Activated CD8-positive, alpha-beta memory T cell treated with anti-CD3 and anti-CD28 coated beads for 4 hours (primary cell): Measurements from ENCODE around the gene TPPP3.

Source experiments
- DNase-seq, 2 donors: peaks; one replicate each; pipeline ENCODE4 v3.0.0-alpha.2; 2020; ENCODE audit warnings: low read depth in 2 of 2

TPPP3 gene

DNA sequence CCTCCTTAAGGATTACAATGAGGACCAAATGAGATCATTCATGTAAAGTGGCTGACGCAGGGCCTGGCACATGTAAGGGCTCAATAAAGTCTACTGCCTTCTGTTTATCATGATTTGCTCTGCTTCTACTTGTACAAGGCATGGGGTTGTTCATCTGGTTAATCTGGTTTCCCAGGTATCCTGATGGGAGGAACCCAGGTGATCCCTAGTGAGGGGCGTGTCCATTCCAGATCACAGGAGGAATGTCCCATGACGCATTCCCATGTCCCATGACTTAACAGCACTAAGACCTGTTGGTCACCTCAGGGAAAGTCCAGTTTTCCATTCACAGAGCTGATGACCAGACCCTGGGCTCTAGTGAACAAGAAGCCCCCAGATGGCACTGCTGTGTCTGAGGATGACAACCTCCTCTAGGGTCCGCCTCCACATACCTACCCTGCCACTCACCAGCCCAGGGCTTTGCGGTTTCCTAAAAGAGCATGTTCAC is 11.5 kb upstream of the TPPP3 start:
- no peak for DNase-seq

GRCh38 chr16:67403976-67404555 is 10.8 kb upstream of the TPPP3 start:
- no peak for DNase-seq

DNA sequence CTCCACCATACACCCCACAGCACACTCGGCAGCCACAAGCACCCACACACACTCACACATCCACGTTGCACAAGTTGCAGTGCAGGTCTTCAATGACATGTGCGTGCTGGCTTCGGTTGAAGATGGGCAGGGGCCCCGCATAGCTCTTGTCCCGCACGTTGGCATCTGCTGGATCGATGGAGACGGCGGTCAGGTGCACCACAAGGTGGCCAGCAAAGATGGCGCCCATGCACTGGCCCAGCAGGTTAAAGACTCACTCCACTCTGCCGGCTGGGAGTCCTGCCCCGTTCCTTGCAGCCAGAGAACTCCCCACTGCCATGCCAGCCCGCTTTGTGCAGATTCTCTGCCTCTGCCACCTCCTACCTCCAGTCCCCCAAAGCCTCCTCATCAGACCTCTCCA is 7.6 kb upstream of the TPPP3 start:
- DNase-seq = no peak

DNA sequence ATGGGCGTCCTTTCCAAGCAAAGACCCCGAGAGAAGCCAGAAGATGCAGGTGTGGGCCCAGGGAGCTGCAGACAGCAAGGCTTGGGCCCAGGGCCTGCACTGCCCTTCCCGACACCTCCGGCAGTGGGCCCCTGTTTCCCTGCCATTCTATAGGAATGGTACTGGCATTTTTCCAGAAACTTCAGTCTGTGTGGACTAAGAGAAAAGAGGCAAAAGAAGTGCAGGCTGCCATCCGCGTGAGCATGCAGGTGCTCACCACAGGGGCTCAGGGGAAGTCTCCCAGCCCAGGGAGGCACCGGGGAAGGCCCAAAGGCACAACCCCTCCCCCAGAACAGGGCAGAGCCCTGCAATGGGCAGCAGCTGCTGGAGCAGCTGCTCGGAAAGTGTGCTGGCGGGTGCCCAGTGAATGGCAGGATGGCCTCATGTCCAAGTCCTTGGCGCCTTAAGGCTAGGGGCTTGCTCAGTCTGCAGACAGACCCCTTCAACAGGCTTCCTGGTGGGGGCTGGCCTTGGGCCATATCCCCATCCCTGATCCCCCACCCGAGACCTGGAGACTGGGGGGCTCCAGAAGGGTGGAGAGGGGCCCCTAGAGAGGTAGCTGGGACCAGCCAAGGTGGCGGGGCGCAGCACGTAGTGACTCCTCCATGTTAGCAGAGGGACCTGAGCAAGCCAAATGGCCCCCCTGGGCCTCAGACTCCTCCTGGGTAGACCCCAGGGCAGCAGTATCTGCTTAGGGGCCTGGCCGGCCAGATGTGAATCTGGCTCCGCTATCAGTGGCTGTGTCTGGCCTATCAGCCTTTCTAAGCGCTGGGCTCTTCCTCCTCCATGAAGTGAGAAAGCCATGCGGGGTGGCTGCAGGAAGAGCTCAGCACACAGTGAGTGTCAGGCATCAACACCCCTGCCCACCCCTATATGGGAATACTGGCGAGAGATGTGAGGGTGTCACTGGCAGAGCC is 6.7 kb upstream of the TPPP3 start:
- no peak for DNase-seq

DNA sequence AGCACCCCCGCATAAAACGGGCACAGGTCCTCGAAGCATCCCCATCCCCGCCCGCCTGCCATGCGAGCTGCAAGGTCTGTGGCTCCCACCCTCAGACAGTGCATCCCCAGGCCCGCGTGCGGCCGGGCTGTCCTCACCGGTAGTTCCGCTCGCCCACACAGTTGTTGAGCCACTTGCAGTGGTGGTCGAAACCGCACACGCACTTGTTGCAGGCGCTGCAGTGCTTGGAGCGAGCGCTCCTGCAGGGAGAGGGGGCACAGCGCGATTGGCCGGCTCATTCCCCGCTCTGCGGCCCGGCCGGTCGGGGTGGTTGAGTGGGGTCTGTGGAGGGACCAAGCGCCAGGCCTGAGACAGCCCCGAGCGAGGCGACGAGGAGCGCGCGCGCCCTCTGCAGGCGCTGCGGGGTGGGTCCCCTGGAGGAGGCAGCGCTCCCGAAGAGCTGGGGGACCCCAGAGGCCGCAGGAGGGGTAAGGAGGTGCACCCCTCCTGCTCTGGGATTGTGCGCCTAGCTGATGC is 6.0 kb upstream of the TPPP3 start:
- DNase-seq = no peak

DNA sequence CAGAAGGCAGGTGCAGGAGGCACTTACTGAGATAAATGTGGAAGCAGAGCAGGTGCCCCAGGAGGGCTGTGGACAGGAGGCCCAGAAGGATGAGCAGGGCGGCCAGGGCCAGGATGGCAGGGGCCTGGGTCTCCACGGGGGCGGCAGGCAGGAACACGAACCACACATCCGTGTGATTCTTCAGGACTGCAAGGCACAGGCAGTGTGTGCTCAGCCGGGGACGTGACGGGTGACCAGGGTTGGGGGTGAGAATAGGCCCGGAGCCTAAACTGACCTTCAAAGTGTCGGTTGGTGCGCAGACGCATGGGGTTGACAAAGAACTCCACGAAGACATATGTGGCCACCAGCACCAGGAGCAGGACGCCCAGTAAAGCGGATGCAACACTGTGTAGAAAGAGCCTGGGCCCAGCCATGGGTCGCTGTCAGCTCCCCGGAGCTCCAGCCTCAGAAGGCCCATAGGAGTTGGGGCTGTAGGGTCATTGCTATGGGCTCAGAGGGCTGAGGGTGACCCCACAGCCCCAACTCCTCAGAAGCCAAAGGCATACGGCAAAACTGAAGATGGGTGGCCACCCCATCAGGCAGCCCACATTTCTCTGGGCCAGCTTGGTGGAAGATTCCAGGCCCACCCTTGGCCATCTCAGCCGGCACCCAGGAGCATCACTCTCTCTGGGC is 5.4 kb upstream of the TPPP3 start:
- DNase-seq = no peak

DNA sequence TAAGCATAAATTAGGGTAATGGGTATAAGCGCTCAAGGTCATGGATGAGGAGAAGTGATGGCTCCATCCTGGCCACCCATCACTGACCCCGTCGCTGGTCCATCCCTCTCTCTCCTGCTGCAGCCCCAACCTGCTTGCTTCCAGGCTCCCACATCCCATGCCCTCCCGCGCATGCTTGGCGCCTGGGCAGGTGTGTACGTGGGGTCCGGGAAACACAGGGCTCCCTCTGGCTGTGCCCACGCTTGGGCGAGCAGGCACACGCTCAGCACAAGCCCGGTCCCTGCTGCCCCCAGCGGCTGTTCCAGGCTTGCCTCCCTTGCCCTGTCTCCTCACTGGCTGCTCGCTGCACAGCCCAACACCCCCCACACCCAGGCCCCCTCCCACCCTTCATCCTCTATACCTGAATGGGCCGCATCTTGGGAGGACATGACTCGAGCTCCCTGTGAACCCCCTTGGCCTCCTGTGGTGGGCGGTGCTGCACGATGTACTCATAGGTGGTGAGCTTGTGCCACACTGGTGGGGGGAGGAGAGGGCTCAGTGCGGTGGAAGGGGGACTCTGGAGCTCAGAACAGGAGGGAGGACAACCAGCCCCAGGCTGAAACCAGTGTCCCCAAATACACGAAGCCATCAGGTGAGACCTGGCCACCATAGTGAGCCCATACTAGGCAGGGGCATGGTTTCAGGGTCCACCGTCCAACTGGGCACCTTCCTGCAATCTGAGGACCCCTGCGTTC is 4.7 kb upstream of the TPPP3 start:
- DNase-seq = no peak

GRCh38 chr16:67397036-67397801 is 3.9 kb upstream of the TPPP3 start:
- DNase-seq = no peak

- DNase-seq = no peak
Measured at GRCh38 chr16:67396159-67397035, 3.1 kb upstream of the TPPP3 start.

GRCh38 chr16:67395458-67396158 is 2.3 kb upstream of the TPPP3 start:
- no peak for DNase-seq

DNA sequence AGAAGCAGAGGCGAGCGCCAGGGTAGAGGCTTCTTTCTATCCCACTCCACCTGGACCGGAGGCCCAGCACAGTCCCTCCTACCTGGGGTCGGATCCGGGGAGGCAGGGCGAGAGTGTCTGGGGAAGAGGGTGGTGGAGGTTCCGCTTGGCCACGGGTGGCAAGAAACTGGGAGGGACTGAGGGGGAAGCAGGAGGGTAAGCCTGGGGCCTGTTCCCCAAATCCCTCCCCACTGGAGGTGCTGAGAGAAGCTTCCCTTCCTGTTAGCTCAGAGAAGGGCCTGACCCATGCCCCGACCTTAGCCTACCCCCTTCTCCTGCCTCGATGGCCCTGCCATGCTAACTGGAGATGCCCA is 1.8 kb upstream of the TPPP3 start:
- DNase-seq = no peak

DNA sequence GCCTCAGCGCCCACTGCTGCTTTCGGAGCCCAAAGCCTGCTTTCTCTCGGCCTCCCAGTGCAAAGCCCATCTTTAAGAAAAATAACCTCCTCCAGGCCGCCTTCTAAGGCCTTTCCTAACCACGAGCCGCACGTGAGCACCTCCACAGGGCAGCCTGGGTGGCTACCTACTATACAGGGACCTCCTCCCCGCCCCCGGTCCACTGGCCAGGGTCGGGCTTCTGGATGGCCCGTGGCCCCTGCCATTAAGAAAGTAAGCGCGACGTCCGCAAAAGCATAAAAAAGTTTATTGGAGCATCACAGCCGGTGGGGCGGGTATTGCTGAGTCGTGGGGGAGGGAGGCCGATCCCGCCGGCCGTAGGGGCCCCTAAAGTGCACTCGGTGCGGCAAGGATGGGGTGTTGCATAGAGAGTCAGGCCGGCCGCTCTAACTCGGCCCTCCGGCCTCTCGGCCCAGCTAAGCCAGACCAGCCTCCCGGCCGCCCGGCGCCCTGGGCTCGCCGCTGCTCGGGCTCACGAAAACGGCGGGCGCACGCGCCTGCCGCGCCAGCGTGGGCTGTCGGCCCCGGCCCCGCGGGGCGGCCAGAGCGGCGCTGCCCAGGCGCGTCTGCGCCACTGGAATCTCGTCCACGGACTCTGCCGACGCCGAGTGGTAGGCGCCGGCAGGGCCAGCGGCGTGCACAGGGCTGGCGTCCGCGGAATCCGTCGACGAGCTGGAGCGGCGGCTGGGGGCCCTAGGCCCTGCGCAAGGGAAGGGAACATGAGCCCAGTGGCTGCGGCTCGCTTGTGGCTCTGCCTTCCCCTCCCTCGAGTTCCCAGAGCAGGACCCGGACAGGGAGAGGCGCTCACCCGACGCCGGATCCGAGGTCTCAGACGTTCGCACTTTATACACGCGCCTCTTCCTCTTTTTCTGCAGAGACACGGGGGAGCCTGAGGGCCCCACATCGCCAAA is 1.1 kb upstream of the TPPP3 start:
- no peak for DNase-seq

- no peak for DNase-seq
Measured at GRCh38 chr16:67393788-67394154, 473 bp upstream of the TPPP3 start.

DNA sequence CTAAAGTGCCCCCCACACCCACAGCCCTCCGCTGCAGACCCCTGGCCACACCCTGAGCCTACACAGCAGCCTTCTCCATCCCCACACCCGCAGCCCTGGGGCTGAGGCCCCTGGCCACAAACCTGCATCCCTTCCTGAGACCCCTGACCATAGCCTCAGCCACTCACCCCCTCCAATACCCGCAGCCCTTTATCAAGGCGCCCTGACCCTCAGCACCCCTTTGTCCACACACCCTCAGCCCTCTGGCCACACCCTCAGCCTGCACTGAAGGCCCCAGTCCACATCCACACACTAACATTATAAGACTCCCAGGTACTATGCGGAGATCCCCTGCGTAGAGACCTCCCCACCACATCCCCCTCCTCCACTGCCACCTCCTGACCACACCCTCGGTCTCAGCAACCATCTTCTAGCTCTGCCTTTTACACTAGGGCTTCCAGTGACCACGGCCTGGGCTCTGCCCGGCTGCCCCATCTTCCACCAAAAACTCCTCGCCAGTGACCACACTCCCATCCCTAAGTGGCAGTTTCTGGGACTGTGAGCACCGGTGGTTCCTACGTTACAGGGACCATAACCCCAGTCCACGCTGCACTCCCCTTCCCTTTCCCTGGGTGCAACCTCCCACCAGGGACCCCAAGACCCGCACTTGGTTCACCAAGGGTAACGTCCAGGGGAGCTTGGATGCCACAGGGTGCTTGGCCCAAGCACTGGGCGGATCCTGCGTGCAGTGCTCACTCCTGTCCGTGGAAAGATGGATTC is 818 bp downstream of the TPPP3 start:
- no peak for DNase-seq

GRCh38 chr16:67391424-67392300 is 1.6 kb downstream of the TPPP3 start:
- DNase-seq = no peak

DNA sequence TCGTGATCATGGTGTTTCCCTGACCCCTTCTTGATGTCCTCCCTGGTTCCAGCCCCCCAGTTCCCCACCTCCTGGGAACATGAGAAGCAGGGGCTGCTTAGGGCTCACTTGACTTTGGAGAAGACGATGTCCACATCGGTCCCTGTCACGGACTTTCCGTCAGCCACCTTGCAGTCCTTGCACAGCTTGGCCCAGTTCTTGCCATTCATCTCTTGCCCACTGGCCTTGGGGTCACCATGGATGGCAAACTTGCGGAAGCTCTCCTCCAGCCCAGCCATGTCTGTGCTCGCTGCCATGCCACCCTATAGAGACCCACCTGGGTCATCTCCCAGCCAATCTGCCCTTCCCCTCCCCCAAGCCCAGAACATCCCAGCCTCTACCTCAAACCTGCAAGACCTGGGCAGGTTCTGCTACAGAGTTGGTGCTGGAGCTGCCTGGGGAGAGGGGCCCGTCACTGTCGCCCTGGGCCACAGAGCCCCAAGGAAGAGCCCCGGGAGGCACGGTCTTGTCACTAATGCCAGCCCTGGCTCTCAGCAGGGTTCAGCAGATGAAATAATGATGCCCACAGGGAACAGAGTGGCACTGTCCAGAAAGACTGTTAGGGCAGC is 2.4 kb downstream of the TPPP3 start:
- DNase-seq = no peak
